Measurements from ENCODE around the gene GRAMD2A. TPM values are rescaled to one million over a fixed set of nuclear protein-coding genes. Genes with fewer than 3 reads are reported as not detected.

GRAMD2A gene
- polyA plus RNA-seq, 1 experiment = 0.30 TPM

GRCh38 chr15:72130272-72130671 is 67.3 kb downstream of the GRAMD2A start:
- ChIA-PET CTCF (no interaction called here), POLR2A (no interaction called here)
- no peak for DNase-seq (ENCODE audit: low read depth, low spot score)

GRCh38 chr15:72128359-72128758 is 69.2 kb downstream of the GRAMD2A start:
- no peak overlapping the region for H3K4me3 ChIP-seq (ENCODE audit: low read depth, low read length)

More at GRCh38 chr15:72130272-72130671, 67.3 kb downstream of the GRAMD2A start:
- Histone ChIP-seq H3K27me3 (ENCODE audit: control insufficient read depth, insufficient read depth, low read length) (no peaks in the 10 kb centered on the region), H3K9me3 (ENCODE audit: control insufficient read depth, insufficient read depth, low read length) (no peaks in the 10 kb centered on the region), H3K27ac (ENCODE audit: low read depth, low read length) (no peak overlapping the region), H3K4me3 (ENCODE audit: low read depth, low read length) (no peak overlapping the region)
- TF ChIP-seq CTCF (IDR thresholded peaks at IDR 0.05; ENCODE audit: low read depth, low read length) = no peak

GRCh38 chr15:72127724-72128322 is 69.8 kb downstream of the GRAMD2A start:
- no peak for TF ChIP-seq CTCF (IDR thresholded peaks at IDR 0.05; ENCODE audit: low read depth, low read length)
- Histone ChIP-seq H3K9me3 (ENCODE audit: control insufficient read depth, insufficient read depth, low read length) (no peaks in the 10 kb centered on the region), H3K27ac (ENCODE audit: low read depth, low read length) (no peak overlapping the region), H3K4me3 (ENCODE audit: low read depth, low read length) (no peak overlapping the region), H3K27me3 (ENCODE audit: control insufficient read depth, insufficient read depth, low read length) (no peaks in the 10 kb centered on the region)
- ChIA-PET CTCF (interaction anchor here (0.7 kb wide), 1 partner anchor 640 kb away, joined by 3 read pairs; no protein-coding TSS in a partner anchor), POLR2A (interaction anchor here (0.8 kb wide), 1 partner anchor 10 kb away, joined by 3 read pairs; the partner anchor contains the start of genes MYO9A and SENP8)
- DNase-seq (ENCODE audit: low read depth, low spot score) = no peak

More at GRCh38 chr15:72128359-72128758, 69.2 kb downstream of the GRAMD2A start:
- ChIA-PET POLR2A (no interaction called here), CTCF (no interaction called here)
- Histone ChIP-seq H3K27ac (ENCODE audit: low read depth, low read length) (no peak overlapping the region), H3K9me3 (ENCODE audit: control insufficient read depth, insufficient read depth, low read length) (no peaks in the 10 kb centered on the region), H3K27me3 (ENCODE audit: control insufficient read depth, insufficient read depth, low read length) (no peaks in the 10 kb centered on the region)
- TF ChIP-seq CTCF (IDR thresholded peaks at IDR 0.05; ENCODE audit: low read depth, low read length) = no peak
- no peak for DNase-seq (ENCODE audit: low read depth, low spot score)

- Histone ChIP-seq H3K27me3 (ENCODE audit: control insufficient read depth, insufficient read depth, low read length) (no peaks in the 10 kb centered on the region), H3K27ac (ENCODE audit: low read depth, low read length) (no peak overlapping the region), H3K4me3 (ENCODE audit: low read depth, low read length) (no peak overlapping the region), H3K9me3 (ENCODE audit: control insufficient read depth, insufficient read depth, low read length) (no peaks in the 10 kb centered on the region)
- no peak for DNase-seq (ENCODE audit: low read depth, low spot score)
- ChIA-PET POLR2A (no interaction called here), CTCF (no interaction called here)
- no peak for TF ChIP-seq CTCF (IDR thresholded peaks at IDR 0.05; ENCODE audit: low read depth, low read length)
Measured at GRCh38 chr15:72124218-72124617, 73.4 kb downstream of the GRAMD2A start.
